IMR-90 (cell line): Measurements from ENCODE around the gene CUL4A. TPM values are rescaled to one million over a fixed set of nuclear protein-coding genes. Genes with fewer than 3 reads are reported as not detected.
A peak's percentile ranks its signal among the peaks of the same experiment; 100 is the strongest.

Source experiments
- ATAC-seq: fragments of 200-7000 bp; cut with Tn5 transposase; 2 replicates; pipeline ENCODE4 v1.9.1; 2020; ENCODE audit warnings: low read depth, mild to moderate bottlenecking, moderate library complexity
- BruUV-seq: library from RNA; stranded (reverse); fragments of 400-500 nt; replicated peaks from 2 replicates; lab custom pipeline; 2021; lab: Mats Ljungman, UMichigan
- CTCF ChIA-PET: fragments of 300-600 bp; formaldehyde crosslinking; extraction: SDS; loops from one replicate; lab custom pipeline; 2021; ENCODE audit warnings: antibody characterized with exemption; lab: Yijun Ruan, JAX
- POLR2A ChIA-PET: fragments of 300-600 bp; sonication (Branson Sonifier 250); formaldehyde crosslinking; loops from one replicate; lab custom pipeline; 2022; ENCODE audit warnings: antibody characterized with exemption; ENCODE audit not compliant: unreplicated experiment; lab: Charles Lee
- DNase-seq: peaks from one replicate; pipeline ENCODE4 v3.0.0; 2013
- H2AFZ ChIP-seq: replicated peaks from 2 replicates; pipeline ENCODE3; 2013; ENCODE audit warnings: low read length, mild to moderate bottlenecking; ENCODE audit not compliant: poor library complexity
- H2AK5ac ChIP-seq: 2 replicates; pipeline ENCODE4 v1.6.1; 2013; ENCODE audit warnings: low read depth, low read length, inconsistent platforms
- H2AK9ac ChIP-seq: replicated peaks from 2 replicates; pipeline ENCODE3; 2013; ENCODE audit warnings: mild to moderate bottlenecking, low read depth, low read length, moderate library complexity; ENCODE audit not compliant: poor library complexity
- H2BK120ac ChIP-seq: 2 replicates; pipeline ENCODE4 v1.6.1; 2013; ENCODE audit warnings: low read depth, low read length, inconsistent platforms
- H2BK15ac ChIP-seq: 3 replicates; pipeline ENCODE4 v1.6.1; 2013; ENCODE audit warnings: low read depth, low read length, inconsistent platforms
- H2BK20ac ChIP-seq: 2 replicates; pipeline ENCODE4 v1.6.1; 2013; ENCODE audit warnings: low read depth, mild to moderate bottlenecking, inconsistent platforms, low read length, moderate library complexity
- H2BK5ac ChIP-seq: 2 replicates; pipeline ENCODE4 v1.6.1; 2013; ENCODE audit warnings: mild to moderate bottlenecking, low read depth, low read length, inconsistent platforms; ENCODE audit not compliant: poor library complexity, severe bottlenecking
- H3K14ac ChIP-seq: replicated peaks from 2 replicates; pipeline ENCODE4 v1.6.1; 2013; ENCODE audit warnings: low read depth, low read length, inconsistent platforms
- H3K18ac ChIP-seq: 2 replicates; pipeline ENCODE4 v1.6.1; 2013; ENCODE audit warnings: low read depth, low read length, control low read depth
- H3K23ac ChIP-seq: 2 replicates; pipeline ENCODE4 v1.6.1; 2013; ENCODE audit warnings: low read depth, low read length, inconsistent platforms
- H3K27ac ChIP-seq: 2 replicates; pipeline ENCODE4 v1.5.1; 2013; ENCODE audit warnings: mild to moderate bottlenecking, control low read depth, low read length; ENCODE audit not compliant: insufficient read depth
- H3K27me3 ChIP-seq: 2 replicates; pipeline ENCODE4 v1.6.1; 2013; ENCODE audit warnings: low read length; ENCODE audit not compliant: control insufficient read depth, insufficient read depth
- H3K36me3 ChIP-seq: 2 replicates; pipeline ENCODE4 v1.6.1; 2013; ENCODE audit warnings: low read length, mixed read lengths; ENCODE audit not compliant: control insufficient read depth, insufficient read depth
- H3K4ac ChIP-seq: 2 replicates; pipeline ENCODE4 v1.6.1; 2013; ENCODE audit warnings: low read depth, low read length, inconsistent platforms
- H3K4me1 ChIP-seq: 2 replicates; pipeline ENCODE4 v1.6.1; 2013; ENCODE audit warnings: low read length, mixed read lengths; ENCODE audit not compliant: control insufficient read depth, insufficient read depth
- H3K4me2 ChIP-seq: 2 replicates; pipeline ENCODE4 v1.6.1; 2013; ENCODE audit warnings: low read depth, mild to moderate bottlenecking, control low read depth, low read length, moderate library complexity
- H3K4me3 ChIP-seq: 2 replicates; pipeline ENCODE4 v1.5.1; 2013; ENCODE audit warnings: low read depth, mild to moderate bottlenecking, control low read depth, low read length, moderate library complexity; ENCODE audit not compliant: insufficient read depth
- H3K56ac ChIP-seq: 2 replicates; pipeline ENCODE4 v1.6.1; 2013; ENCODE audit warnings: low read length, inconsistent platforms; ENCODE audit not compliant: insufficient read depth; ENCODE audit errors: extremely low read depth
- H3K79me1 ChIP-seq, 2 experiments: 2 replicates each; pipeline ENCODE4 v1.6.1; 2013; ENCODE audit warnings: low read length in 2 of 2, inconsistent platforms in 1 of 2, low read depth in 1 of 2
- H3K9ac ChIP-seq: 2 replicates; pipeline ENCODE4 v1.6.1; 2013; ENCODE audit warnings: low read depth, low read length, control low read depth
- H3K9me1 ChIP-seq: 2 replicates; pipeline ENCODE4 v1.6.1; 2013; ENCODE audit warnings: low read length, inconsistent platforms; ENCODE audit not compliant: insufficient read depth
- H3K9me3 ChIP-seq: 2 replicates; pipeline ENCODE4 v1.6.1; 2013; ENCODE audit warnings: low read length; ENCODE audit not compliant: control insufficient read depth, insufficient read depth
- H4K20me1 ChIP-seq: 2 replicates; pipeline ENCODE4 v1.6.1; 2013; ENCODE audit warnings: low read length, inconsistent platforms; ENCODE audit not compliant: insufficient read depth
- H4K5ac ChIP-seq: 2 replicates; pipeline ENCODE4 v1.6.1; 2013; ENCODE audit warnings: mild to moderate bottlenecking, low read depth, low read length, control low read depth
- H4K8ac ChIP-seq, 2 experiments: 2 replicates each; pipeline ENCODE4 v1.6.1; 2013; ENCODE audit warnings: low read depth in 2 of 2, low read length in 2 of 2, control low read depth in 1 of 2, inconsistent platforms in 1 of 2
- H4K91ac ChIP-seq: 2 replicates; pipeline ENCODE4 v1.6.1; 2013; ENCODE audit warnings: low read depth, low read length, inconsistent platforms; ENCODE audit not compliant: insufficient read depth
- BHLHE40 ChIP-seq: fragments of 150-350 bp; IDR thresholded peaks from 2 replicates; pipeline ENCODE4 v1.6.1; 2016; ENCODE audit warnings: mild to moderate bottlenecking, low read depth, low read length
- MXI1 ChIP-seq: IDR thresholded peaks from 2 replicates; pipeline ENCODE4 v1.6.1; 2012; ENCODE audit warnings: low read depth, mild to moderate bottlenecking, low read length, moderate library complexity, borderline replicate concordance
- POLR2A ChIP-seq: IDR thresholded peaks from 2 replicates; pipeline ENCODE4 v1.6.1; 2012; ENCODE audit warnings: mild to moderate bottlenecking, low read depth, low read length
- RAD21 ChIP-seq: IDR thresholded peaks from 2 replicates; pipeline ENCODE4 v1.6.1; 2012; ENCODE audit warnings: low read length, improper control_type of control experiment
- WGBS, 2 experiments: methylation state at CpG; one replicate each; pipeline versions ENCODE4 v1.1.5 to v1.1.7; 2013; ENCODE audit warnings: missing lambda C conversion rate in 2 of 2; ENCODE audit not compliant: insufficient read length in 1 of 2; ENCODE audit errors: extremely low coverage in 2 of 2; 5-methylcytosine and 5-hydroxymethylcytosine counted together
- dilution Hi-C: fragments of 300-500 bp; cut with HindIII; formaldehyde crosslinking; loops from one replicate; pipeline ENCODE4 v1.14.3; 2018; ENCODE audit warnings: low sequenced_read_pairs; ENCODE audit not compliant: unreplicated experiment
- in situ Hi-C: fragments of 300-500 bp; cut with MboI; formaldehyde crosslinking; loops from 3 replicates; pipeline ENCODE4 v1.14.3; 2019; ENCODE audit warnings: low sequenced_read_pairs, inconsistent platforms, mixed read lengths
- intact Hi-C: fragments of 100-400 bp; cut with micrococcal nuclease; formaldehyde crosslinking; loops from 2 replicates; pipeline ENCODE4 v1.10.0; 2022
- polyA plus RNA-seq, 3 experiments: library from polyadenylated mRNA; depleted of rRNA; stranded (reverse); fragments of >200 nt; gene quantifications; 2 replicates each; pipeline ENCODE4 v1.2.3, GENCODE V29; 2012; ENCODE audit warnings: low replicate concordance in 1 of 3
- total RNA-seq: library from RNA; depleted of rRNA; stranded (reverse); fragments of >200 nt; gene quantifications from 2 replicates; pipeline ENCODE4 v1.2.3, GENCODE V29; 2012
- TF ChIP-seq, protein P1 (sequence below): conservative IDR thresholded peaks from 2 replicates; pipeline ENCODE4 v1.5.1; 2012; ENCODE audit warnings: mild to moderate bottlenecking, low read depth, low read length, improper control_type of control experiment

Gene CUL4A
- total and polyA plus RNA-seq, 2 of the 4 experiments (the other 2 are of a cell fraction), result 86.0 to 146 TPM

DNA sequence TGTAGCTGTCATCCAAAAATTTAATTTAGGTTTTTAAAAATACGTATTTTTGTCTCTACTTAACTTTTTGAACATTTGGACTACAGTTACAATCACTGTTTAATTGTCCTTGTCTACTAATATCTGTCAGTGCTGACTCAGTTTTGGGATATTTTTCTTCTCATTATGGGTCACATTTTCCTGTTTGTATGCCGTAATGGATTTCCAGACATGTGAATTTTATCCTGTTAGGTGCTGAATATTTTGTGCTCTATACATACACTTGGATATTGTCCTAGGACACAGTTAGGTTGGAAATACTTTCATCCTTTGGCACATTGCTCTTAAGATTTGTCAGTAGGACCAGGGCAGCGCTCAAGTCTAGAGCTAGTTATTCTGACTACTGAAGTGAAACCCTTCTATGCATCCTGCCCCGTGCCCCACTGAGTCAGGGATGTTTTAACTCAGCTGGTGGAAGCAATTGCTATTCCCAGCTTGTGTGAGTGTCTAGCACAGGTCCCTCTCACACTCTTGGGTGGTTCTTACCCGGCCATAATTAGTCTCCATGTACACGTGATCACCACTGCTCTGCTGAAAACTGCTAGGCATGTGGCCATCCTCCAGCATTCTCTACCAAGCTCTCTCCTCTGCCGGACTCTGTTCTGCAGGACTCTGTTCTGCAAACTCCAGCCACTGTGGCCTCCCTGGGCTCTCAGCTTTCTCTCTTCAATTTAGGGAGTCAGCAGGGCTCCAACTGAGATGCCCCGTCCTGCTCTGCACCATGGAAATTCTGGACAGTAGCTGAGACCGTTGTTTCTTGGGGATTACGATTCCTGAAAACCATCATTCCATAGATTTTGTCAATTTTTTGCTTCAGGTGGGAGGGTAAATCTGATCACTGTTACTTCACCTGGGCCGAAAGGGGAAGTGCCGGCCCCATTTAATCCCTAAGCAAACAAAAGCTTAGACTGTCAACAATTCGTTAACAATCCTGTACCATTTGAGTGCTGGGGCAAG lies 39.8 kb upstream of the CUL4A start:
- no peak overlapping the region for H3K4me3 ChIP-seq
- 0 out of 2 replicates have a peak, but pooled peaks cover 2% of the 10 kb centered on the region for H3K9me3 ChIP-seq
- POLR2A ChIA-PET, result no interaction called here
- in situ Hi-C loops (no loop called here), intact Hi-C loops (no loop called here), dilution Hi-C loops (no loop called here)
- H2BK20ac ChIP-seq, result no peak overlapping the region
- no peaks in the 10 kb centered on the region for H3K27me3 ChIP-seq
- peaks cover 0 to 20% of the 10 kb centered on the region in 2 experiments; a peak in 2 of 4 replicates for H3K79me1 ChIP-seq
- H3K9me1 ChIP-seq, result peaks cover 14% of the 10 kb centered on the region
- no peak overlapping the region for H2AK9ac ChIP-seq
- H3K18ac ChIP-seq, result no peak overlapping the region
- CTCF ChIA-PET, result no interaction called here
- no peak overlapping the region for H4K91ac ChIP-seq
- H4K5ac ChIP-seq, result 0 out of 2 replicates have a peak overlapping the region, but pooled peaks have one; percentile 11
- H3K4me1 ChIP-seq, result peaks cover 14% of the 10 kb centered on the region
- no peak overlapping the region for H3K9ac ChIP-seq
- no peak overlapping the region for H3K27ac ChIP-seq
- H2AFZ ChIP-seq, result no peak overlapping the region
- H3K23ac ChIP-seq, result no peak overlapping the region
- no peak for TF ChIP-seq BHLHE40
- no peak for TF ChIP-seq RAD21
- TF ChIP-seq, protein P1, sequence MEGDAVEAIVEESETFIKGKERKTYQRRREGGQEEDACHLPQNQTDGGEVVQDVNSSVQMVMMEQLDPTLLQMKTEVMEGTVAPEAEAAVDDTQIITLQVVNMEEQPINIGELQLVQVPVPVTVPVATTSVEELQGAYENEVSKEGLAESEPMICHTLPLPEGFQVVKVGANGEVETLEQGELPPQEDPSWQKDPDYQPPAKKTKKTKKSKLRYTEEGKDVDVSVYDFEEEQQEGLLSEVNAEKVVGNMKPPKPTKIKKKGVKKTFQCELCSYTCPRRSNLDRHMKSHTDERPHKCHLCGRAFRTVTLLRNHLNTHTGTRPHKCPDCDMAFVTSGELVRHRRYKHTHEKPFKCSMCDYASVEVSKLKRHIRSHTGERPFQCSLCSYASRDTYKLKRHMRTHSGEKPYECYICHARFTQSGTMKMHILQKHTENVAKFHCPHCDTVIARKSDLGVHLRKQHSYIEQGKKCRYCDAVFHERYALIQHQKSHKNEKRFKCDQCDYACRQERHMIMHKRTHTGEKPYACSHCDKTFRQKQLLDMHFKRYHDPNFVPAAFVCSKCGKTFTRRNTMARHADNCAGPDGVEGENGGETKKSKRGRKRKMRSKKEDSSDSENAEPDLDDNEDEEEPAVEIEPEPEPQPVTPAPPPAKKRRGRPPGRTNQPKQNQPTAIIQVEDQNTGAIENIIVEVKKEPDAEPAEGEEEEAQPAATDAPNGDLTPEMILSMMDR, result no peak
- TF ChIP-seq MXI1, result no peak
- no peak for TF ChIP-seq POLR2A
- 95% methylated on average over 4 of the region's 13 CpGs; no CpG with 5 or more reads in 1 of the 2 experiments for WGBS, 2 experiments
- no peak overlapping the region for H2BK120ac ChIP-seq
- BruUV-seq, result no TSS peak
- no peak for ATAC-seq
- no peaks in the 10 kb centered on the region for H4K20me1 ChIP-seq
- no peak overlapping the region for H3K14ac ChIP-seq
- H3K56ac ChIP-seq, result no peak overlapping the region
- DNase-seq, result no peak
- no peak overlapping the region for H3K4ac ChIP-seq
- peaks cover 31% of the 10 kb centered on the region for H3K36me3 ChIP-seq
- no peak overlapping the region for H2BK5ac ChIP-seq
- no peak overlapping the region for H4K8ac ChIP-seq
- H2AK5ac ChIP-seq, result no peak overlapping the region
- no peak overlapping the region for H3K4me2 ChIP-seq
- no peak overlapping the region for H2BK15ac ChIP-seq
